GM21717 (cell line): Measurements from ENCODE around the gene GRM5.

Experiments
- ATAC-seq: cut with Tn5 transposase; IDR thresholded peaks from one replicate; pipeline ENCODE4 v1.9.1; 2021; ENCODE audit warnings: mild to moderate bottlenecking, moderate library complexity; ENCODE audit not compliant: unreplicated experiment

GRM5 gene

DNA sequence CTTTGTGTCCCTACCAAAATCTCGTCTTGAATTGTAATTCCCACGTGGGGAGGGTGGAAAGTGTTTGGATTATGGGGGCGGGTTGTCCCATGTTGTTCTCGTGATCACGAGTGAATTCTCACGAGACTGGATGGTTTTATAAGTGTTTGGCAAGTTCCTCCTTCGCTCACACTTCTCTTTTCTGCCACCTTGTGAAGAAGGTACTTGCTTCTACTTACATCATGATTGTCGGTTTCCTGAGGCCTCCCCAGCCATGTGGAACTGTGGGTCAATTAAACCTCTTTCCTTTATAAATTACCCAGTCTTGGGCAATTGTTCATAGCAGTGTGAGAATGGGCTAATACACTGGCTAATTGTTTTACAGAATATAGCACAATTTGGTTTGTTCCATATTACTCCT is 326.3 kb downstream of the GRM5 start:
- ATAC-seq = no peak

DNA sequence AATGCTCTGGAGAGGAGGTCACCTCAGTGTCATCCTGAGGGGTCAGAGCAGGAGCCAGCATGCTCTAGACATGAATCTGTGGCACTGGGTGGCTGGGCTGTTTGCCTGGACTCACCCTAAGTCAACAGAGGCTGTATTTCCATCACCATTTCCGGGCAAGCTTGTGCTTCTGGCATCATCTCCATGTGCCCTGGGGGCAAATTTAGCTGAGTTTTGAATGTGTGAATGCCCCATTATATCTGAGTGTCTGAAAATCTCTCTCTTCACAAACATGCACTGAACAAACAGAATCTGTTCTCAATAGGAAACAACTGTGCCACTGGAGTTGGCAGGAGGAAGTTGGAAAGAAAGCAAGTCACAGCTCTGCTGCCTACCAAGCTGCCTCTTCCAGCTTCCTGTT is 356.2 kb downstream of the GRM5 start:
- ATAC-seq = no peak

DNA sequence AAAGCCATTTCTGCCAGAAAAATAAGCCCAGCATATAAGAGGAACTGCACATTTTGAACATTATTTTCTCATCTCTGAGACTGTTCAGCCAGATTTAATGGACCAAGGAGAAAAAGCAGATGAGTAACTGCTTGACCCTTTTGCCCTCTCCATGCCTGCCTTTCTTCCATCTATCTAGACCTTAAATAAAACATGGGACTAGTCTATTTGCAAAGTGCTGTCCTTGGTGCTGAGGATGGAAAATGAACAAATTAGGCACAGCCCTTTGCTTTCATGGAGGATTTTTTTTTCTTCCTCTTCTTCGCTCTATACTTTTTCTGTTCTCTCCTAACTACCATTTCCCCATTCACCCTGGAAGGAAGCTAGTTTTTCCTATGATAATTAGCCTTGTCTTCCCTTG is 361.3 kb downstream of the GRM5 start:
- ATAC-seq = no peak

DNA sequence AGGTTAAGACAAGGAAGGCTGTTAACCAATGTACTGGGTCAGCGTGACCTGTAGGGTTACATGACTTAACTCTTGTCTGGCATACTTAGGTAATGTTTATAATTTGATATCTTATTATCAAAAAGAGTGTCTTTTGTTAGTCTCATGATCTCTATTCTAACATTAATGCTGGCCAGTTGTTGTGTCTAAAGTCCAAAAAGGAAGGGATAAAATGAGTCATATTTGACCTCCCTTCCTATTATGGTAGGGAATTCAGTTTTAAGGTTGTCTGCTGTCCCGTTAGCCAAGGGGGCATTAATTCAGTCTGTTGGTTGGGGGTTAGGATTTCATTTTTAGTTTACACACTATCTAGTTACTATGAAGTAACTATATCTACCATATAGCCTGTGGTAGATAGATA is 364.0 kb downstream of the GRM5 start:
- ATAC-seq = no peak

DNA sequence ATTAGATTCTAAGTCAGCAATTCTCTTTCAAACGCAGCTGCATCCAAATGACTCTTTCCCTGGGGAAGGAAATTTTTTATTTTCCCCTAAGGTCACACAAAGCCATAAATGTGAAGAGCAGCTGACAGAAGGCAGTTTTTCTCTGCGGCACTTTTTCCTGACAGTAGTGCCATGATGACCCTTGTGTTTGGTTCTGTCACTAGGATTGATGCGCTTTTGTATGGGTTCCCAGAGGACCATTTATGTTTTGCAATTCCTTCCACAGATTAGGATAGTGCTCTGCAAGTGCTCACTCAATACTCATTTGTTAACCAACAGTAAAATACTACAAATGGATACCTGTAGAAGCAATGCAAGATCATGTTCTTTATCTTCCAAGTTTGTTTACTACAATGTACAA is 368.6 kb downstream of the GRM5 start:
- ATAC-seq = no peak

DNA sequence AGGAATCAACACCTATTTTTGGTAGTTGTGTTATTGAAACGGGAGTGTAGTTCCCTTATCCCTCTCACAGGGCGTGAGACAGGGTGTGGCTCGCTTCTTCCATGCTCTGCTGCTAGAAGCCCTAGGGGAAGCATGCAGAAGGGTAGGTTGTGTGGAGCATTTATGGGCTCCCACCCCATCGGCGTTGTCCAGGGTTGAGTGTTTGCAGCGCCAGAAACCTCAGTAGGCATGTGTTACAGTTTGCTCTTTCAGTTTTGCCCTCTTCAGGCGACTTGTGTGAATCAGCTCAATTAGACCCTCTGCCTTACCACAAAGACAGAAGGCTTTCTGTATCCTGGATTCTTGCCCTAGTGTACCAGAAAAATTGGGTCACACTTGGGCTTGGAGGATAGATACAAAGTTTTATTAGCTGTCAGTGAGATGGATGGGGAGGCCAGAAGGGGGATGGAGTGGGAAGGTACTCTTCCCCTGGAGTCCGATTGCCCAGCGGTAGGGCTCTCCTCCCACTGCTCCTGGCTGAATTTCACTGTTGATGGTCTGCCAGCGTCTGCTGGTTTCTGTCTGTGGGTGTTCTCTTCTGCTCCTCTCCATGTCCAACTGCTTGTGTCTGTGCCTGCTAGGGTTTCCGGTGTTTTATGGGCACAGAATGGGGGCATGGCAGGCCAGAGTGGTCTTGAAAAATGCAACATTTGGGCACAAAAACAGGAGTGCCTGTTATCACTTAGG is 369.9 kb downstream of the GRM5 start:
- ATAC-seq = no peak

DNA sequence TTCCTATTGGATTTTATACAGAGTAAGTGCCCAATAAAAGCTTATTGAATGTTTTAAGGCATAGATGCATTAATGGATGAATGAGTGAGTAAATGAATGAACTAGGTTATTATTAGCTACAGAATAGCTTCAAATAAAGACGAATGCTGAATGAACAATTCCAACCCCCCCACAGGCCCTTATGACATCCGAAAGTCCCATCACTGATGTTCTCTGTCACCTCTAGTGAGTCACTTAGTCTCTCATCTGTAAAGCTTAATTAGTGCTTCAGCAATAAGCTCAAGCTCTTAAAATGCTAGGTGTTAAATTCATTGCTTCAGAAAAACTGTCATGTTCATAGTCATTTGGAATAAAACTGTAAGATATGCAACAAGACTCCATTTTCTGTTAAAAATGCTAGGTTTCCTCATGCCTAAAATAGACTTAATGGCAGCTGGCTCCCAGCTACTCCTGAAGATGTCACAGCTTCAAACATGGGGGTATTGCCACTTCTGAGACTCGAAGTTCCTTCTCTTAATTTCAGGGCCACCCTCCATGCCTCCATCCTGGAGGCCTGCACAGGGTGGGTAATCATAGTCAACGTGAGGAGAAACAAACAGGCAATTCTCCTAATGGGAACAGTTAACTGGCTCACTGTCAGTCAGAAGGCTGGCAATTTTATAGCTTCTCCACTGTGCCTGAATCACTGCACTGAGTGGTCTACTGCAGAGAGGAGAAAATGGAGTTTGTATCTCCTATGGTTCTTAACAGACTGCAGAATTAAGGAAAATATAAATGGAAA is 373.3 kb downstream of the GRM5 start:
- ATAC-seq = no peak

DNA sequence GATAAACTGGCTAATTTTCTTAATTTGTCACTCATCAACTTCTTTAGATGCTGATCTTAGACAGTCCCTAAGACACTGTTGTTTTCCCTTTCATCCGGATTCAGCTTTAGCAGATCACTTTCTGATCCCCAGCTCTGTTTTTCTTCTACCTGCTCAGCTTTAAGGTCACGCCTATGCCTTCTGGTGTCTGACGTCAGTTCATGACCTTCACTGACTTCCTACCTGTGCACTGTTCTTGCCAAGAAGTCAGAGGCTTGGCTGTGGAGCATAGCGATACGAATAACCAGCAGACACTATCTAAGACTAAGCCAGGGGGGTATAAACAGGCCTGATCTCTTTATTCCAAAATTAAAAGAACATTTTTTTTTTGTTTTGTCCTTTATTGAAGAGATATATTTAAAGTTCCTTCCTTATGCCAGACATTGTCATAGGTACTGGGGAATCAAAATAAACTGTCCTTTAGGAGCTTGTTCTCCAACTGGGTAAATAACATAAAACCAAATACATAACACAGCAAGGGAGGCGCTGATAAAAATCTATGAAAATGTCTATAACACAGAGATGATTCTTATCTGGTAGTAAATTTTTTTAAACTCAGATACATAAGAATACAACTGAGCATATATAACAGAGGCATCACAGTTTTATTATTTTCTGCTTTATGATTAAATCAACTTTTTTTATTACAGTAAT is 376.1 kb downstream of the GRM5 start:
- no peak for ATAC-seq

DNA sequence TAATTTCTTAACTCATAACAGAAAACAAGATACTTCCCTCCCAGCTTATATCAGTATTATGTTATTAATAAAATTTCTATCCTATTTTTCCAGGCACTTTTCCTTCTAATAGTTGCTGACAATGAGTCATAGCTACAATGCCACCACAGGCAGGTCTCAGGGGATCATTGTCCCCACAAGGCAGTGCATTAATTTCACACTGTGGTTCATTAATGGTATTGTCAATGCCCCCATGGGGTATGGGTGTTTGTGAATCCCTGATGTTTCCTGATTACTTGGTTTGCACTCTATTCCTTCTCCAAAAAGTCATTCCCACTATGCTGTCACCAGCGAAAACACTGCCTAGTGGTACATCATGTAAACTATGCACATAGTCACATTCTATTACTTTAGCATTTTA is 382.8 kb downstream of the GRM5 start:
- no peak for ATAC-seq

DNA sequence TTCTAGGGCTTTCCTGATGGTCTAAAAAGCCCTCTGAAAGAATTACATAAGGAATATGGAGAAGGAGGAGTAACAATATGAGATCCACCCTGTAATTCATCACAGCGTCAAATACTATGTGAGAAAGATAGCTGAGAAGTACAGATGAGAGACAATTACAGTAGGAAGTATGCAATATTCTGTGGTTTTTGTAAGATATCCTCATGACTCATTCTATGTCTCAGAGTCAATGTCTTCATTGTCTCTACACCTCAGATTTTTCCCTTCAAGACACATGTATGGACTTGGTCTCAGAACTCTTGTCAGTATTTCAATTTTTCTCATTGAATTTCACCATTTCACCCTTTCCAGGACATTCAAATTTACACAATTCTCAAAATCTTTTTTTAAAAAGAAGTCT is 385.0 kb downstream of the GRM5 start:
- no peak for ATAC-seq

DNA sequence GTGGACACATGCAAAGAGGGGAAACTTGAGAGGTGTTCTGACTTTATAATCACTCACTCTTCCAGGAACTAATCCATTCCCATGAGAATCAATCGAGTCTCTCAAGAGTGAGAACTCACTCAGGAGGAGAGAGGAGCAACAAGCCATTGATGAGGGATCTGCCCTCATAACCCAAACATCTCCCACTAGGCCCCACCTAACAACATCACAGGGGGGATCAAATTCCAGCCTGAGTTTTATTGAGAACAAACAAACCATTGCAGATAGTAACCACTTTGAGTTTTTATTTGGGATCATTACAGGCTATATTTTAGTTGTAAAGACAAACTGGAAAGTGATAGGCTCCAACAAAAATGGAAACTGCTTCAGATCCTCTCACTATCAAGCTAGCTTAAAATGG is 399.4 kb downstream of the GRM5 start:
- no peak for ATAC-seq

DNA sequence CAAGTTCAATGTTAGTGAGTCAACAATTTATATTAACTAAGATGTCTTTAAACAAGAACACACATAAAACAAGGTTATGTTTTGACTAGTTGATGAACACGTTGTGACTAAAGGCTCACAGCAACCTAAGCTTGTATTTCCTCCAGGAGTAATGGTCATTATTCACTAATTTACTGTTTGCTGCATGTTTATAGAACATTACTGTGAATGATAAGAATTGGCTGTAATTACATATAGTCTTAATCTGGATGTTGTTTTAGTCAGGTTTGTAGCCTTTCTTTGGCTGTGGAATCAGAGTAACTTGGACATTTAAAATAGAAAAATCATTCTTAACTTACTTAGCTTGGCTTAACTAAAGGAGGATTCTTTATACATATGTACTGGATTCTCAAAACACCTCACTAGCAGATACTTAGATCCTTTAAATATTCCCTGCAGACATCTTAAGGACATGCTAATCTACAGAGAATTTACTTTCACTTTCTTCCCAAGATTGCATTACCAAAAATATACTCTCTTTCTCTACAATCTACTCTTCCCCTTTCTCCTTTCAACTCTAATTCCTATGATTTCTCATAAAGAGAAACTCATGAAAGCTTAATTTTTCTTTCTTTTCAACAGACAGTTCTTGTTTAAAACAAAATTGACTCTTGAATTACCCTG is 408.6 kb downstream of the GRM5 start:
- ATAC-seq = no peak

DNA sequence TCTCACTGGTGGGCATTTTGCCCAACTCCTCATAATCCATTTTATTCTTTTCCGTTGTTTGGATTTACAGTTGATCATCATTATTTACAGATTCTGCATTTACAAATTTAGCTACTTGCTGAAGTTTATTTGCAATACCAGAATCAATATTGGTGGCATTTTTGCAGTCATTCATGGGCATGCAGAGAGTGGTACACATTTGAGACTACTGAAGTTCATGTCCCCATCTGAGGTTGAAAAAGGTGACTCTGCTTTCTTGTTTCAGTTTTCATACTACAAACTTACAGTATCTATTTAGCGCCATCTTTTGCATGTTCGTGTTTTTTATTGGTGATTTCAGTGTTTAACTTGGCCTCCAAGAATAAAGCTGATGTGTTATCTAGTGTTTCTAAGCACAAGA is 409.5 kb downstream of the GRM5 start:
- no peak for ATAC-seq

DNA sequence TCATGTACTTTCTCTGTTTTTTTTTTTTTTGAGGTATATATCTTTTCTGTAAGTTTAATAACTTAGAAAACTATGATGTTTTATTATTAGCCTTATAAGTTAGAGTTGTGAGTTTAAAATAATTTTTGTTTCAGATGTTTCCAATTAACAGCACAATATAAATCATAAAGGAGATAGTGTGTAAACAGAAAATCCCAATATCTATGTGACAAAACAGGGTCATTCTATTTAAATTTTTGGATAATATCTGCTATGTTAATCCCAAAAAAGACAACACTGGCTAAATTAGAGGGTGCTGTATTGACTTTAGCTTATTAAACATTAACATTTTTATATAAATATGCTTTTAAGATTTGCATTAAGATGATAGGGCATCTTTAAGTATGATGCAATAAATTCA is 410.1 kb downstream of the GRM5 start:
- no peak for ATAC-seq

DNA sequence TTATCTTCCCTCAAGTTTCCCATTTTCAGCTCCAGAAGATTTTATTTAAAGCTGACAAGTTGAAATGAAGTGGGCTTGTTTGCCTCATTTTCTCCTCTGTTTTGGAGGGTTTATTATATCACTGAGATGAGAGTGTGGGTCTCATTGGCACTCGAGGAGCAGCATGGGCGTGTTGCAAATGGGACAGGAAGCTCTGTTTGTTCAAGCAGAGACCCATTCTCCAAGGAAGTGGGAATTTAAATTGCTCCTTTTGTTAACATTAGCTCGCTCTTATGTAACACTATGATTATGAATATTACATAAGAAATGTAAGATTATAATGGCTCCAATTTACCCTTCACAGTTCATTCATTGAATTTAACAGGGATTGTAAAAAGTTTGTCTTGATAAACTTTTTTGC is 410.6 kb downstream of the GRM5 start:
- no peak for ATAC-seq

DNA sequence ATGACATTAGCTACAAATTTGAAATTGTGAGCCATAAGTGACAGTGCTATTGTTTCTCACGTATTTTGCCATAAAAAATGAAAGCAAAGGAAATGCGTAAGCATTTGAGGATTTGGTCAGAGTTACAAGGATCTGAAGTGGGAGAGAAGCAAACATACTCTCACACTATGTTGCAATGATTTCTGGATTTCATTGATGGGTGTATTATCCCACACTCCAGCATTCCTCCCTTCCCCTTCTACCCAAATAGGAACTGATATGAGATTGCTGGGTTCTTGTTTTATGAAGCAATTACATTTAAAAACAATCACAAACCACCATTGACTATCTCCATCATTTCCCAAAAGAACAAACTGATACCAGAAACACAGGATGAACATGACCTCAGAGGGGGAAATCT is 414.2 kb downstream of the GRM5 start:
- ATAC-seq = no peak

DNA sequence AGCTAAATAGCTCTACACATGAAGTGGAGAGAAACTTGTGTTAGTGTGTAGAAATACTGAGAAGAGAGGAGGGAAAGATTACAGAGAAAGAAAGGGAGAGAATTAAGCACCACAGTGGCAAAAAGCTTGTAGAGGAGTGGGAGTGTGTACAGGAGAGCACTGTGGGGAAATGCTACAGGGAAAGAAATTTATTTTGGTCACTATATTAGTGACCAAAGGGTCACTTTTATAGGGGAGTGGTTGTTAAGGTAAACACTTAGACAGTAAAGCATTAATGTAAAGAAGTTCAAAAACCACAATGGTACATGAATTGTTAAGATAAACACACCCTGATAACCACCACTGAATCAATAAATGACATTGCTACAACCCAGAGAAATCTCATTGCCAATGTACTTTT is 421.1 kb downstream of the GRM5 start:
- no peak for ATAC-seq

DNA sequence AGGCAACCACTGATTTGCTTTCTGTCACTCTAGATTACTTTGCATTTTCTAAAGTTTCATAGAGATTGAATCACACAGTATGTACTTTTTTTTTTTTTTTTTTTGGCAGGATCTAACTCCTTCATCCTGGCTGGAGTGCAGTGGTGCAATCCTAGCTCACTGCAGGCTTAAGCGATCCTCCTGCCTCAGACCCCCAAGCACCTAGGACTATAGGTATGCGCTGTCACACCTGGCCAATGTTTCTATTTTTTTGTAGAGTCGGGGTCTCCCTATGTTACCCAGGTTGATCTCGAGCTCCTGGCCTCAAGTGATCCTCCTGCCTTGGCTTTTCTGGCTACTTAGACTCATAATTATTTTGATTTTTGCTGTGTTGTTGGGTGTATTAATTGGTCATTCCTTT is 433.6 kb downstream of the GRM5 start:
- no peak for ATAC-seq

DNA sequence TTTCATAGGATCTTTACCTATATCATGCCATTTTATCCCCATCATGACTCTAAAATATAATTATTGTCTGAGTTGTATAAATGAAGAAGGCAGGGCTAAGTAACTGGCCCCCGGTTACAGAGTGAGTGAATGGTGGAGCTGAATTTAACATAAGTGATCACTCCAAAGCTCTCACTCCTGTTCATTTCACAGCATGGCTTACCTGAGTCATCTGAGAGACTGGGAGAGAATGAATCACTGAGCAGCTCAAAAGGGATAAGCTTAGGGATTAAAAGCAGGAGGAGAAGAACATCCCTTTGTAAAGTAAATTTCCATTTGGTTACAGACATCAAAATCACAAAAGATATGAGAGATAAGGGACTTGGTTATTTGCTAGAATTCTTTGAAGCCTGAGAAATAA is 434.3 kb downstream of the GRM5 start:
- ATAC-seq = no peak

DNA sequence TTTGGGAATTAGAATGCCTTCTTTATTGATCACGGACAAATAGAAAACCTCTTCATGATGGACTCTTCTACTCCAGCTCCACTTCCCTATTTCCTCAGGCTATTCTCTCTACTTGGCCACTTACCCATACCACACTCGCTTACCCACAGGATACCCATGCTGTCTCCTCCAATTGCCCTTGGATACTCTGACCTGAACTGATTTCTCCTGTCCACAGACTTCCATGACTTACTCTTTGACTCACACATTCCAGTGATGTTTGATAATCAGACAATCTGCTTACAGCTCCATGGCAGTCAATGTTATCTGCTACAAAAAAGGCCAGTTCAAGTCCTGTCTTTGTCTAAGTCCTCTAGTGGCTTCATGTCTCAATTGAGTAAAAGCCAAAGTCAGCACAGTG is 436.3 kb downstream of the GRM5 start:
- no peak for ATAC-seq

DNA sequence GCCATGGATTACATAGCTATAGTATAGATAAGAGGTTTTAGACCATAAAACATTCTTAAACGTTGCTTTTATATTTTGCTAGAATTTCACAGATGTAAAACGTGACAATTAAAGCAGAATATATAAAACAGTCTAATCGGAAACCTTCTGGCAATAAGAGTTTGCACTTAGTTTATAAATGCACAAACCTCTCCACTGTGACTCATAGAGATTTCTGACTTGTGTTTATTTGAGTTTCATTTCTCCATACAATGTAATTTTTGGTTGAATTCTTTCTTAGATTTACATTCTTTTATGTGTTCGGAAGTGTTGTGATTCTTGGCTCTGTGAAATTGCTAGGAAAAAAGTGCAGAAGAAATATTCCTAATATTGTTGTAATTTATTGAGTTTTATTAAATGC is 439.6 kb downstream of the GRM5 start:
- no peak for ATAC-seq

DNA sequence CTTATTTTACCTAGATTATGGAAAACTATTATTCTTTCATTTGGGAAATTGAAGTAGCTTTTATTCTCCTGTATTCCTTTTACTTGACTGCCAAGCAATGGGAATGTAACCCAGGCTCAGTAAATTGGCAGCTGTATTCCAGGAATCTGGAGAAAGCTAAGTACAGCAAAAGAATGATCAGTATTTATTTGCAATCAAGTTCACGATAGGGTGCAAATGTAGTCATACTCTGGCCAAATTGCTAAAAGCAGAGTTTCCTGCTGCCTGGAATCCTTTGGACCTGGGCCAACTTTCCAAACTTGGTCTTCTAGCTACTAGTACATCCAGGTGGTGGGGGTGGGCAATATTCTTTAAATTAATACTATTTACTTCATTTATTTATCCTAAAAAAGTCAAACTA is 442.3 kb downstream of the GRM5 start:
- no peak for ATAC-seq
